Measurements from ENCODE around the gene AKAP7.

GRCh38 chr6:131172222-131172621 lies 37.0 kb downstream of the AKAP7 start:
- TF ChIP-seq POLR2A (IDR thresholded peaks at IDR 0.05; ENCODE audit: low read length) = no peak
- TF ChIP-seq GATA1 (IDR thresholded peaks at IDR 0.05; ENCODE audit: low read depth, low read length) = no peak
